Activated CD4-positive, alpha-beta T cell treated with anti-CD3 and anti-CD28 coated beads, Interleukin-2, amount 10 ng/mL, durations not matched to agents 7 days and 5 days (primary cell): ENCODE measurements around the gene BNIP1. TPM values are rescaled to one million over a fixed set of nuclear protein-coding genes. Genes with fewer than 3 reads are reported as not detected.

Experiments
- CTCF ChIA-PET: fragments of 350-600 bp; sonication (Branson Sonifier 250); formaldehyde crosslinking; loops from one replicate; lab custom pipeline; 2021; ENCODE audit warnings: antibody characterized with exemption; lab: Charles Lee
- POLR2A ChIA-PET: fragments of 350-600 bp; sonication (Branson Sonifier 250); formaldehyde crosslinking; loops from one replicate; lab custom pipeline; 2021; ENCODE audit warnings: antibody characterized with exemption; lab: Charles Lee
- DNase-seq: peaks from one replicate; pipeline ENCODE4 v3.0.0-alpha.2; 2020
- H3K27ac Mint-ChIP-seq: one replicate; pipeline ENCODE4 v1.8.0; 2021; ENCODE audit warnings: mild to moderate bottlenecking, moderate library complexity, mixed read lengths
- H3K27me3 Mint-ChIP-seq: one replicate; pipeline ENCODE4 v1.8.0; 2021; ENCODE audit warnings: mixed read lengths
- H3K36me3 Mint-ChIP-seq: one replicate; pipeline ENCODE4 v1.8.0; 2021; ENCODE audit warnings: low read depth, mixed read lengths
- H3K4me1 Mint-ChIP-seq: one replicate; pipeline ENCODE4 v1.8.0; 2021; ENCODE audit warnings: mixed read lengths
- H3K4me3 Mint-ChIP-seq: one replicate; pipeline ENCODE4 v1.8.0; 2021; ENCODE audit warnings: mild to moderate bottlenecking, moderate library complexity, mixed read lengths
- H3K9me3 Mint-ChIP-seq: one replicate; pipeline ENCODE4 v1.8.0; 2021; ENCODE audit warnings: mixed read lengths
- total RNA-seq, 2 experiments: library from RNA; stranded (reverse); gene quantifications; one replicate each; pipeline ENCODE4 v1.2.3, GENCODE V29; 2021

The BNIP1 gene
- total RNA-seq, 2 experiments from 2014 or later = 14.9 to 15.4 TPM

- DNase-seq = no peak
- ChIA-PET POLR2A (no interaction called here), CTCF (no interaction called here)
- Mint-ChIP-seq H3K9me3 (peaks cover 4% of the 10 kb centered on the region), H3K4me1 (no peaks in the 10 kb centered on the region), H3K4me3 (no peak overlapping the region), H3K27ac (peak overlapping the region; percentile 34), H3K27me3 (no peaks in the 10 kb centered on the region), H3K36me3 (no peaks in the 10 kb centered on the region)
Measured at GRCh38 chr5:173178369-173178910, 34.1 kb downstream of the BNIP1 start.

DNA sequence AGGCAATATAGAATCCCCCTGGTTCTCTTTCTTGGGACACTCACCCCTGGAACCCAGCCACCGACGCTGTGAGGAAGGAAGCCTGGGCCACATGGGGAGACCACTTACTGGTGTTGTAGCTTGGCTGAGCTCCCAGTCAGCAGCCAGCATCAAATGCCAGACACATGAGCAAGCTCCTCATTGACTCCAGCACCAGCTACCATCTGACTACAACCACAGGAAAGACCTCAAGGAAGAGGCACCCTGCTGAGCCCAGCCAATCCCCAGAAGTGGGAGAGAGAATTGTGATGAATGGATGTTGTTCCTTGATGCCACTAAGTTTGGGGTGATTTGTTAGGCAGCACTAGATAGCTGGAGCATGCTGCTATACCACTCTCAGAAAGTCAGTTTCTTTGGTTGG, 36.0 kb downstream of the BNIP1 start:
- Mint-ChIP-seq H3K9me3 (peaks cover 2% of the 10 kb centered on the region), H3K4me3 (no peak overlapping the region), H3K4me1 (no peaks in the 10 kb centered on the region), H3K27me3 (no peaks in the 10 kb centered on the region), H3K36me3 (no peaks in the 10 kb centered on the region), H3K27ac (no peak overlapping the region)
- ChIA-PET CTCF (no interaction called here), POLR2A (no interaction called here)
- no peak for DNase-seq

GRCh38 chr5:173187054-173187743, 42.9 kb downstream of the BNIP1 start:
- H3K9me3 Mint-ChIP-seq = no peaks in the 10 kb centered on the region
- no peaks in the 10 kb centered on the region for H3K27me3 Mint-ChIP-seq
- no peak overlapping the region for H3K27ac Mint-ChIP-seq
- no peaks in the 10 kb centered on the region for H3K4me1 Mint-ChIP-seq
- peak; percentile 22 for DNase-seq
- no peaks in the 10 kb centered on the region for H3K36me3 Mint-ChIP-seq
- ChIA-PET CTCF (no interaction called here), POLR2A (no interaction called here)
- no peak overlapping the region for H3K4me3 Mint-ChIP-seq

GRCh38 chr5:173188280-173188679, 43.9 kb downstream of the BNIP1 start:
- Mint-ChIP-seq H3K4me3 (no peak overlapping the region), H3K27ac (no peak overlapping the region), H3K9me3 (no peaks in the 10 kb centered on the region), H3K27me3 (no peaks in the 10 kb centered on the region), H3K36me3 (no peaks in the 10 kb centered on the region), H3K4me1 (no peaks in the 10 kb centered on the region)
- DNase-seq = no peak
- POLR2A ChIA-PET = no interaction called here
- CTCF ChIA-PET = no interaction called here

DNA sequence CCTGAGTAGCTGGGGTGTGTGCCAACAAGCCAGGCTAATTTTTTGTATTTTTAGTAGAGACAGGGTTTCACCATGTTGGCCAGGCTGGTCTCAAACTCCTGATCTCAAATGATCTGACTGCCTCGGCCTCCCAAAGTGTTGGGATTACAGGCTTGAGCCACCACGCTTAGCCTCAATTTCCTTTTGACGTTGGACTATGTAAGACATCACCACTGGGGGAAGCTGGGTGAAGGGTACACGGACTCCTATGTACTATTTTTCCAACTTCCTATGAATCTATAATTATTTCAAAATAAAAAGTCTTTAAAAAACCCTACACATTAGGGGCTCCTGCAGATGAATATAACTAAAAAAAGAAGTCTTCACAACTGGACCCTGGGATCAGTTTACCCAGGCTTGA, 46.7 kb downstream of the BNIP1 start:
- ChIA-PET CTCF (interaction anchor here (0.6 to 0.7 kb wide), 2 partner anchors 13 to 38 kb away, joined by 3 read pairs; no protein-coding TSS in a partner anchor), POLR2A (no interaction called here)
- Mint-ChIP-seq H3K27ac (no peak overlapping the region), H3K4me3 (no peak overlapping the region), H3K4me1 (no peaks in the 10 kb centered on the region), H3K27me3 (no peaks in the 10 kb centered on the region), H3K9me3 (no peaks in the 10 kb centered on the region), H3K36me3 (no peaks in the 10 kb centered on the region)
- DNase-seq = no peak

DNA sequence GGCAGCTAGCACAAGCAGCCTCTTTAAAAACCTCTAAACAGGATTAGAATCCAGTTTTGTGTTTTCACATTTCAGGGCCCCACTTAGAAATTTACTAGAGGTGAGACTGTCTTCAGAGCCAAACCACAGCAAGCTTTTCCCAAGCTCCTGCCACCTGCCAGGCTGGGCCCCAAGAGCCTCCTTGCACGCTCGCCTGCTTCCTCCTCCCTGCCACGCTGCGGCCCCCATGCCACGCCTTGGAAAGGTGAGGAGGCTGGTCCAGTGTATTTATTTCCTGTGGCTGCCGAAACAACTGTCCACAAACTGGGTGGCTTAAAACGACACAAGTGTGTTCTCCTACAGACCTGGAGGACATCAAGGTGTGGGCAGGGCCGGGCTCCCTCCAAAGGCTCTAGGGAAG, 47.2 kb downstream of the BNIP1 start:
- Mint-ChIP-seq H3K27ac (no peak overlapping the region), H3K36me3 (no peaks in the 10 kb centered on the region), H3K9me3 (no peaks in the 10 kb centered on the region), H3K4me1 (no peaks in the 10 kb centered on the region), H3K4me3 (no peak overlapping the region), H3K27me3 (no peaks in the 10 kb centered on the region)
- DNase-seq = no peak
- POLR2A ChIA-PET = no interaction called here
- CTCF ChIA-PET = no interaction called here

- Mint-ChIP-seq H3K4me3 (no peak overlapping the region), H3K27ac (no peak overlapping the region), H3K9me3 (no peaks in the 10 kb centered on the region), H3K4me1 (no peaks in the 10 kb centered on the region), H3K27me3 (no peaks in the 10 kb centered on the region), H3K36me3 (no peaks in the 10 kb centered on the region)
- no peak for DNase-seq
- ChIA-PET CTCF (no interaction called here), POLR2A (no interaction called here)
Measured at GRCh38 chr5:173192561-173192960, 48.2 kb downstream of the BNIP1 start.

GRCh38 chr5:173196133-173196952, 52.0 kb downstream of the BNIP1 start:
- no peaks in the 10 kb centered on the region for H3K4me1 Mint-ChIP-seq
- no peaks in the 10 kb centered on the region for H3K36me3 Mint-ChIP-seq
- peaks cover 5% of the 10 kb centered on the region for H3K27me3 Mint-ChIP-seq
- no peak overlapping the region for H3K27ac Mint-ChIP-seq
- H3K9me3 Mint-ChIP-seq = no peaks in the 10 kb centered on the region
- H3K4me3 Mint-ChIP-seq = no peak overlapping the region
- DNase-seq = no peak
- ChIA-PET POLR2A (no interaction called here), CTCF (interaction anchor here (1.1 kb wide), 1 partner anchor 212 kb away, joined by 3 read pairs; no protein-coding TSS in a partner anchor)

- ChIA-PET POLR2A (no interaction called here), CTCF (interaction anchor here (0.5 to 0.9 kb wide), 3 partner anchors 62 to 278 kb away, joined by 3 read pairs; no protein-coding TSS in a partner anchor)
- Mint-ChIP-seq H3K4me3 (no peak overlapping the region), H3K27ac (peak overlapping the region; percentile 38), H3K9me3 (no peaks in the 10 kb centered on the region), H3K36me3 (no peaks in the 10 kb centered on the region), H3K4me1 (no peaks in the 10 kb centered on the region), H3K27me3 (peaks cover 8% of the 10 kb centered on the region)
- no peak for DNase-seq
Measured at GRCh38 chr5:173197375-173197891, 53.1 kb downstream of the BNIP1 start.

DNA sequence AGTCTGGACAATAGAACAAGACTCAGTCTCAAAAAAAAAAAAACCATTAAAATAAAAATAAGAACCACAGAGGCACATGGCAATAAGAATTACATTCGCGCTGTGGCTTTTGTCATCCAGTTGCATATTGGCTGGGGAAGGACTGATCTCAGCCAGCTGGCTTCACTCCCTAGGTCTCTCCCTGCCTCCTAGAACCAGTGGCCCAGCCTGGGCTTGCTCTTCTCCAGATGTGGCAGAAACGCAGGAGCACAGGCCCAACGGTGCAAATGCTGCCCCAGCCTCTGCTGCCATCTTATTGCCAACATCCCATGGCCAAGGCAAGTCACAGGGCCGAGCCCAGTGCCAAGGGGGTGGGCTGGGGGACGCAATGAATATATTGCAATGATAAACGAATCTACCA, 53.7 kb downstream of the BNIP1 start:
- CTCF ChIA-PET = no interaction called here
- no peak overlapping the region for H3K27ac Mint-ChIP-seq

DNA sequence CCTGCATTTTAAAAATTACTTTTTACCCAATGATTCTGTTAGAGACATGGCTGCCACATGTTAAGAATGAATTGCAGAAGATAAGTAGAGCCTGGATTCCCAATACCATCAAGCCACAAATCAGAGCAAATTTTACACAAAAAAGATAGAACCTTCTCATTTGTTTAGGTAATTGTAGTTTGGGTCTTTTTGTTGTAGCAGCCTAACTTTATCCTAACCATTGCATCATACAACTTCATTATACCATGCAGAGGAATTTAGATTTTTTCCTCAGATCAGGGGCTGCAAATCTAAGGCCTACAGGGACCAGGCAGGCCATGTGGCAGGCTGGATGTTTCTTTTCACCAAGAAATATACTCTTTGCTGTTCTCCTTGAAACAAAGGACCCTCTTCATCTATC, 56.0 kb downstream of the BNIP1 start:
- Mint-ChIP-seq H3K27ac (no peak overlapping the region), H3K36me3 (no peaks in the 10 kb centered on the region), H3K9me3 (no peaks in the 10 kb centered on the region), H3K4me1 (no peaks in the 10 kb centered on the region), H3K4me3 (no peak overlapping the region), H3K27me3 (peaks cover 23% of the 10 kb centered on the region)
- CTCF ChIA-PET = interaction anchor here (1.6 kb wide), 1 partner anchor 220 kb away, joined by 3 read pairs; no protein-coding TSS in a partner anchor
- POLR2A ChIA-PET = no interaction called here
- no peak for DNase-seq

More for the DNA sequence above, 53.7 kb downstream of the BNIP1 start:
- no peak overlapping the region for H3K4me3 Mint-ChIP-seq
- peaks cover 12% of the 10 kb centered on the region for H3K27me3 Mint-ChIP-seq
- POLR2A ChIA-PET = no interaction called here
- H3K36me3 Mint-ChIP-seq = no peaks in the 10 kb centered on the region
- no peaks in the 10 kb centered on the region for H3K9me3 Mint-ChIP-seq
- H3K4me1 Mint-ChIP-seq = no peaks in the 10 kb centered on the region
- DNase-seq = no peak

GRCh38 chr5:173201636-173202265, 57.4 kb downstream of the BNIP1 start:
- peaks cover 23% of the 10 kb centered on the region for H3K27me3 Mint-ChIP-seq

More at GRCh38 chr5:173201636-173202265, 57.4 kb downstream of the BNIP1 start:
- Mint-ChIP-seq H3K4me3 (no peak overlapping the region), H3K36me3 (no peaks in the 10 kb centered on the region), H3K4me1 (no peaks in the 10 kb centered on the region), H3K9me3 (no peaks in the 10 kb centered on the region), H3K27ac (no peak overlapping the region)
- no peak for DNase-seq
- ChIA-PET POLR2A (no interaction called here), CTCF (interaction anchor here (0.5 to 1.6 kb wide), 3 partner anchors 193 to 222 kb away, joined by 3 to 4 read pairs (median 3); no protein-coding TSS in a partner anchor)
